GM21526 (cell line): ENCODE results near the gene HOMER1.

Experiments used
- ATAC-seq: cut with Tn5 transposase; IDR thresholded peaks from one replicate; pipeline ENCODE4 v1.9.1; 2021; ENCODE audit warnings: moderate library complexity; ENCODE audit not compliant: unreplicated experiment, low FRiP score

The HOMER1 gene

DNA sequence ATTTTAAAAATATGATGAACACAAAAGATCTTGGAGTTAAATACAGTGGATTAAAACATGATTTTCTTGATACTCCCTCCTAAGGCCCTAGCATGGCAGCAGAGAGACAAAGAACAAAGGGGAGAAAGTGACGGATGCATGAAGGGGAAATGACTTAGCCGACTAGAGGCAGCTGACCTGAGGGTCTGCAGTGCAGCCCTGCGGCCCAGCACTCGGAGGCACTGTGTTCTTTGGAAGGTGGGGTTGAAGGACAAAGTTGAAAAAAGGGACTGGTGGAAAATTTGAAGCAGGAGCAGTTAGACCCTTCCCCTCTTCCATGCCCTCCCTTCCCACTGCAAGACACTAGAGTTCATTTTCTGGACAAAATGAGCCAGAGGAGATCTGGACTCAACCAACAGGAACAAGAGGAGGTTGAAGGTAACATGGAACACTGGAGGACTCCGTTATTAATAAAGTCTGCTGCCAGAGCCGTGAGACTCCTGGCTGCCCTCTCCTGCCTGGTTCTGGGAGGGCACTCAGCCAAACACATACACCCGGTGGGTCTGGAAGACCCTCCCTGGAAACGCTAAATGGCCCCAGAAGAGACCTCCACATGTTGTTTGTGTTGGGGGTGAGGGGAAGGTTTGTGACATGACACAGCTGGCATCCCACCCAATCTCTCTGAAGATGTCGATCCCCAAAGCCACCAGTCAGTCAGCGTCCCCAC is 179.9 kb downstream of the HOMER1 start:
- ATAC-seq, result no peak

DNA sequence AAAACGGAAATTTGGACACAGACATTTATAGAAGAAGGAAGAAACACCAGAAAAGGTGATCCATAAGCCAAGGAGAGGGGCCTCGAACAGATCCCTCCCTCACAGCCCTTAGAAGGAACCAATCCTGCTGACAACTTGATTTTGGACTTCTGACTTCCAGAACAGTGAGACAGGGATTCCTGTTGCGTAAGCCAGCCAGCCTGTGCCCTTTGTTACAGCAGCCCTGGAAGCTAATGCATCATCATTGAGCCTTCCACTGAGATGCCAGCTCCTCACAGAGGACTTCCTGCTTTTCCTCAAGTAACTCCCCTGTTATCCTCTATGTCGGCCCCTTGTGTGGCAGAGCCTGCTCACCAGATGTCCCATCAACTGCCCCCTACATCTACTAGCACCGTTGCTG is 183.9 kb downstream of the HOMER1 start:
- ATAC-seq, result no peak

DNA sequence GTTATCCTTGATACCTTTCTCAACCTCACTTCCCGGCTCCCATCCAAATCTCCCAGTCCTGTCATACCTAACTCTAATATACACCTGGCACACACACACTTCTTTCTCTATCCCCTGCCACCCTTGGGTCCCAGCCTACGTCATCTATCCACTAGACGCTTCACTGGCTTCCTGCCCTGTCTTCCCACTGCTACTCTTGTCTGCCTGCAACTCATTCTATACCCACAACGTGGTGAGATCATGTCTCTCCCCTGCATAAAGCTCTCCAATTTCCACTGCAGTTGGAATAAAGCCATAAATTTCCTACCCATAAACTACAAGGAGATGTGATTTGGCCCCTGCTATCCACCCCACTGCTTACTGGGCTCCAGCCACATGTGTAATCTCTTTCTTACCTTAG is 184.5 kb downstream of the HOMER1 start:
- no peak for ATAC-seq
